ENCODE measurements around the gene CHRND.

GRCh38 chr2:232492963-232493700 lies 32.8 kb upstream of the CHRND start:
- TF ChIP-seq CTCF (IDR thresholded peaks at IDR 0.05) = no peak
- no peak for TF ChIP-seq EP300 (IDR thresholded peaks at IDR 0.05)
- TF ChIP-seq POLR2A (IDR thresholded peaks at IDR 0.05) = no peak
